ENCODE results near the gene CNOT3. TPM values are rescaled to one million over a fixed set of nuclear protein-coding genes. Genes with fewer than 3 reads are reported as not detected.

Gene CNOT3
- total RNA-seq, 1 experiment from 2014 or later: 27.6 TPM

GRCh38 chr19:54107876-54108490 is 29.6 kb upstream of the CNOT3 start:
- no peak for DNase-seq
- no peaks in the 10 kb centered on the region for H3K4me1 ChIP-seq
- H3K36me3 ChIP-seq: peaks cover 15% of the 10 kb centered on the region; the same call in 1 of the 2 replicates

GRCh38 chr19:54108496-54108895 is 29.1 kb upstream of the CNOT3 start:
- no peaks in the 10 kb centered on the region for H3K27me3 ChIP-seq
- no peaks in the 10 kb centered on the region for H3K4me1 ChIP-seq
- peaks cover 15% of the 10 kb centered on the region; the same call in 1 of the 2 replicates for H3K36me3 ChIP-seq
- H3K9me3 ChIP-seq (replicated peaks): no peaks in the 10 kb centered on the region
- H3K27ac ChIP-seq: no peak overlapping the region
- no peak for DNase-seq
- no peak overlapping the region for H3K4me3 ChIP-seq

More at GRCh38 chr19:54107876-54108490, 29.6 kb upstream of the CNOT3 start:
- no peaks in the 10 kb centered on the region for H3K27me3 ChIP-seq
- no peaks in the 10 kb centered on the region for H3K9me3 ChIP-seq (replicated peaks)
- no peak overlapping the region for H3K4me3 ChIP-seq
- H3K27ac ChIP-seq: no peak overlapping the region

GRCh38 chr19:54109651-54110050 is 27.9 kb upstream of the CNOT3 start:
- peaks cover 18% of the 10 kb centered on the region; the same call in 1 of the 2 replicates for H3K36me3 ChIP-seq
- no peak overlapping the region for H3K27ac ChIP-seq
- no peak overlapping the region for H3K4me3 ChIP-seq

GRCh38 chr19:54114340-54115108 is 23.0 kb upstream of the CNOT3 start:
- Histone ChIP-seq H3K4me1 (peaks cover 3% of the 10 kb centered on the region; the same call in 1 of the 2 replicates), H3K27ac (no peak overlapping the region; the same call in 1 of the 2 replicates), H3K9me3 (replicated peaks) (no peaks in the 10 kb centered on the region), H3K4me3 (peak overlapping the region; percentile 69), H3K36me3 (peaks cover 8% of the 10 kb centered on the region; the same call in 1 of the 2 replicates), H3K27me3 (no peaks in the 10 kb centered on the region)
- DNase-seq: no peak

More at GRCh38 chr19:54109651-54110050, 27.9 kb upstream of the CNOT3 start:
- no peak for DNase-seq
- Histone ChIP-seq H3K27me3 (no peaks in the 10 kb centered on the region), H3K4me1 (no peaks in the 10 kb centered on the region), H3K9me3 (replicated peaks) (no peaks in the 10 kb centered on the region)

- peak within 1 kb of the TSS; percentile 69 for H3K4me3 ChIP-seq
- peak within 1 kb of the TSS; percentile 72 for H3K27ac ChIP-seq
- H3K36me3 ChIP-seq: peaks cover 12% of the 10 kb centered on the region; the same call in 1 of the 2 replicates
- peaks cover 3% of the 10 kb centered on the region; the same call in 1 of the 2 replicates for H3K4me1 ChIP-seq
- DNase-seq: peak; percentile 96 to 99
- H3K27me3 ChIP-seq: no peaks in the 10 kb centered on the region
- H3K9me3 ChIP-seq (replicated peaks): no peaks in the 10 kb centered on the region
These were observed 22.2 kb upstream of the CNOT3 start, which contains the start of the genes PRPF31 and TFPT for GRCh38 chr19:54115109-54116063. PRPF31 (plus strand) TSS chr19:54115754; CDS start chr19:54118279, 2,525 bp downstream. TFPT (minus strand) TSS chr19:54115657; CDS start chr19:54115269, 388 bp downstream.

GRCh38 chr19:54121259-54121658 is 16.3 kb upstream of the CNOT3 start:
- H3K36me3 ChIP-seq: peaks cover 20% of the 10 kb centered on the region
- no peaks in the 10 kb centered on the region for H3K9me3 ChIP-seq (replicated peaks)
- no peak overlapping the region for H3K27ac ChIP-seq
- no peaks in the 10 kb centered on the region for H3K27me3 ChIP-seq
- no peak for DNase-seq
- no peak overlapping the region for H3K4me3 ChIP-seq
- H3K4me1 ChIP-seq: peaks cover 3% of the 10 kb centered on the region; the same call in 1 of the 2 replicates

- H3K27ac ChIP-seq: no peak overlapping the region
- no peaks in the 10 kb centered on the region for H3K4me1 ChIP-seq
- peaks cover 23% of the 10 kb centered on the region for H3K36me3 ChIP-seq
- no peaks in the 10 kb centered on the region for H3K27me3 ChIP-seq
- H3K4me3 ChIP-seq: no peak overlapping the region
- no peak for DNase-seq
- H3K9me3 ChIP-seq (replicated peaks): no peaks in the 10 kb centered on the region
These were observed 13.9 kb upstream of the CNOT3 start for GRCh38 chr19:54123682-54124081.

GRCh38 chr19:54124393-54124792 is 13.2 kb upstream of the CNOT3 start:
- no peak for DNase-seq
- H3K27ac ChIP-seq: no peak overlapping the region
- no peak overlapping the region for H3K4me3 ChIP-seq
- H3K9me3 ChIP-seq (replicated peaks): no peaks in the 10 kb centered on the region
- peaks cover 23% of the 10 kb centered on the region for H3K36me3 ChIP-seq
- H3K27me3 ChIP-seq: no peaks in the 10 kb centered on the region
- no peaks in the 10 kb centered on the region for H3K4me1 ChIP-seq

GRCh38 chr19:54125713-54126112 is 11.8 kb upstream of the CNOT3 start:
- peaks cover 19% of the 10 kb centered on the region for H3K36me3 ChIP-seq
- no peak overlapping the region for H3K27ac ChIP-seq
- DNase-seq: no peak
- H3K4me3 ChIP-seq: no peak overlapping the region
- H3K9me3 ChIP-seq (replicated peaks): no peaks in the 10 kb centered on the region
- no peaks in the 10 kb centered on the region for H3K4me1 ChIP-seq
- no peaks in the 10 kb centered on the region for H3K27me3 ChIP-seq

GRCh38 chr19:54127688-54128440 is 9.7 kb upstream of the CNOT3 start:
- no peak for DNase-seq
- H3K4me1 ChIP-seq: no peaks in the 10 kb centered on the region
- no peaks in the 10 kb centered on the region for H3K27me3 ChIP-seq
- no peak overlapping the region for H3K27ac ChIP-seq
- peaks cover 17% of the 10 kb centered on the region for H3K36me3 ChIP-seq
- no peak overlapping the region for H3K4me3 ChIP-seq
- no peaks in the 10 kb centered on the region for H3K9me3 ChIP-seq (replicated peaks)

GRCh38 chr19:54128441-54128725 is 9.2 kb upstream of the CNOT3 start:
- no peak for DNase-seq
- Histone ChIP-seq H3K4me1 (no peaks in the 10 kb centered on the region), H3K27me3 (no peaks in the 10 kb centered on the region), H3K4me3 (no peak overlapping the region), H3K9me3 (replicated peaks) (no peaks in the 10 kb centered on the region), H3K36me3 (peaks cover 17% of the 10 kb centered on the region), H3K27ac (no peak overlapping the region)

GRCh38 chr19:54128796-54129616 is 8.6 kb upstream of the CNOT3 start:
- DNase-seq: no peak
- no peaks in the 10 kb centered on the region for H3K27me3 ChIP-seq
- no peak overlapping the region for H3K27ac ChIP-seq
- H3K9me3 ChIP-seq (replicated peaks): no peaks in the 10 kb centered on the region
- no peak overlapping the region for H3K4me3 ChIP-seq
- no peaks in the 10 kb centered on the region for H3K4me1 ChIP-seq
- peaks cover 17% of the 10 kb centered on the region for H3K36me3 ChIP-seq

GRCh38 chr19:54129617-54129996 is 8.0 kb upstream of the CNOT3 start:
- H3K4me1 ChIP-seq: no peaks in the 10 kb centered on the region
- H3K36me3 ChIP-seq: peaks cover 16% of the 10 kb centered on the region
- DNase-seq: no peak
- H3K27me3 ChIP-seq: no peaks in the 10 kb centered on the region
- no peak overlapping the region for H3K27ac ChIP-seq
- H3K9me3 ChIP-seq (replicated peaks): no peaks in the 10 kb centered on the region
- no peak overlapping the region for H3K4me3 ChIP-seq
